ENCODE data around the gene OCEL1. TPM values are rescaled to one million over a fixed set of nuclear protein-coding genes. Genes with fewer than 3 reads are reported as not detected.

OCEL1 gene
- total RNA-seq, 1 donor = 3.3 TPM

GRCh38 chr19:17210296-17210695 is 15.7 kb upstream of the OCEL1 start:
- TF ChIP-seq CTCF (IDR thresholded peaks at IDR 0.05; ENCODE audit: extremely low read depth, low read depth, low read length) = no peak
- H3K36me3 ChIP-seq (ENCODE audit: insufficient read depth, low read length) = peaks cover 53% of the 10 kb centered on the region

GRCh38 chr19:17211547-17212446 is 14.2 kb upstream of the OCEL1 start:
- Histone ChIP-seq H4K20me1 (ENCODE audit: insufficient read depth, low read length) (peaks cover 9% of the 10 kb centered on the region), H3K9me3 (ENCODE audit: low read depth, low read length) (no peaks in the 10 kb centered on the region), H3K79me2 (ENCODE audit: insufficient read depth, low read length) (peaks cover 3% of the 10 kb centered on the region), H3K27ac (ENCODE audit: low read depth, low read length) (no peak overlapping the region), H2AFZ (ENCODE audit: low read length) (no peak overlapping the region), H3K4me3 (ENCODE audit: insufficient read depth, low read length) (no peak overlapping the region), H3K27me3 (ENCODE audit: insufficient read depth, low read length) (no peaks in the 10 kb centered on the region), H3K36me3 (ENCODE audit: insufficient read depth, low read length) (peaks cover 40% of the 10 kb centered on the region), H3K4me1 (ENCODE audit: insufficient read depth, low read length) (peaks cover 11% of the 10 kb centered on the region), H3K4me2 (ENCODE audit: insufficient read depth, low read length) (no peak overlapping the region)
- peak; percentile 38 for DNase-seq (ENCODE audit: insufficient read length, low spot score, missing footprints)
- no peak for TF ChIP-seq CTCF (IDR thresholded peaks at IDR 0.05; ENCODE audit: extremely low read depth, low read depth, low read length)

More at GRCh38 chr19:17210296-17210695, 15.7 kb upstream of the OCEL1 start:
- Histone ChIP-seq H3K4me2 (ENCODE audit: insufficient read depth, low read length) (no peak overlapping the region), H3K9me3 (ENCODE audit: low read depth, low read length) (no peaks in the 10 kb centered on the region), H3K27ac (ENCODE audit: low read depth, low read length) (no peak overlapping the region), H4K20me1 (ENCODE audit: insufficient read depth, low read length) (peaks cover 9% of the 10 kb centered on the region), H3K4me3 (ENCODE audit: insufficient read depth, low read length) (no peak overlapping the region), H3K4me1 (ENCODE audit: insufficient read depth, low read length) (peaks cover 11% of the 10 kb centered on the region), H3K79me2 (ENCODE audit: insufficient read depth, low read length) (no peaks in the 10 kb centered on the region), H2AFZ (ENCODE audit: low read length) (no peak overlapping the region), H3K27me3 (ENCODE audit: insufficient read depth, low read length) (no peaks in the 10 kb centered on the region)
- peak; percentile 81 for DNase-seq (ENCODE audit: insufficient read length, low spot score, missing footprints)

- Histone ChIP-seq H3K79me2 (ENCODE audit: insufficient read depth, low read length) (peaks cover 3% of the 10 kb centered on the region), H3K4me3 (ENCODE audit: insufficient read depth, low read length) (no peak overlapping the region), H4K20me1 (ENCODE audit: insufficient read depth, low read length) (peaks cover 9% of the 10 kb centered on the region), H3K27ac (ENCODE audit: low read depth, low read length) (no peak overlapping the region), H2AFZ (ENCODE audit: low read length) (no peak overlapping the region), H3K27me3 (ENCODE audit: insufficient read depth, low read length) (no peaks in the 10 kb centered on the region), H3K9me3 (ENCODE audit: low read depth, low read length) (no peaks in the 10 kb centered on the region), H3K4me1 (ENCODE audit: insufficient read depth, low read length) (peaks cover 11% of the 10 kb centered on the region), H3K4me2 (ENCODE audit: insufficient read depth, low read length) (no peak overlapping the region), H3K36me3 (ENCODE audit: insufficient read depth, low read length) (peaks cover 44% of the 10 kb centered on the region)
- DNase-seq (ENCODE audit: insufficient read length, low spot score, missing footprints) = peak; percentile 66
- no peak for TF ChIP-seq CTCF (IDR thresholded peaks at IDR 0.05; ENCODE audit: extremely low read depth, low read depth, low read length)
These were observed 12.7 kb upstream of the OCEL1 start for GRCh38 chr19:17213334-17213733.

GRCh38 chr19:17214508-17215126 is 11.4 kb upstream of the OCEL1 start:
- Histone ChIP-seq H3K27me3 (ENCODE audit: insufficient read depth, low read length) (no peaks in the 10 kb centered on the region), H3K4me1 (ENCODE audit: insufficient read depth, low read length) (peaks cover 11% of the 10 kb centered on the region), H3K9me3 (ENCODE audit: low read depth, low read length) (no peaks in the 10 kb centered on the region), H4K20me1 (ENCODE audit: insufficient read depth, low read length) (peaks cover 4% of the 10 kb centered on the region), H2AFZ (ENCODE audit: low read length) (peak overlapping the region; percentile 79), H3K4me3 (ENCODE audit: insufficient read depth, low read length) (peak overlapping the region; percentile 87), H3K36me3 (ENCODE audit: insufficient read depth, low read length) (peaks cover 46% of the 10 kb centered on the region), H3K4me2 (ENCODE audit: insufficient read depth, low read length) (peak overlapping the region; percentile 93), H3K79me2 (ENCODE audit: insufficient read depth, low read length) (peaks cover 3% of the 10 kb centered on the region), H3K27ac (ENCODE audit: low read depth, low read length) (peak overlapping the region; percentile 93)
- TF ChIP-seq CTCF (IDR thresholded peaks at IDR 0.05; ENCODE audit: extremely low read depth, low read depth, low read length) = no peak
- DNase-seq (ENCODE audit: insufficient read length, low spot score, missing footprints) = peak; percentile 59
